ENCODE data around the gene YY2. TPM values are rescaled to one million over a fixed set of nuclear protein-coding genes. Genes with fewer than 3 reads are reported as not detected.
"Not testable (repeated sequence)": the region's sequence is repeated elsewhere in the genome, so short reads cannot be mapped to it uniquely, and the experiment has no call there.

Gene YY2
- total and polyA plus RNA-seq, 4 experiments from 2014 or later: 0.71 to 1.5 (median 1.4) TPM

GRCh38 chrX:21873063-21873775 lies 17.4 kb downstream of the YY2 start:
- ChIA-PET POLR2A (ENCODE audit: partially characterized antibody) (no interaction called here), CTCF (ENCODE audit: partially characterized antibody) (no interaction called here)
- H3K27me3 ChIP-seq (ENCODE audit: insufficient read depth, low read length): no peaks in the 10 kb centered on the region
- Mint-ChIP-seq H3K4me3 (no peak overlapping the region), H3K36me3 (peaks cover 0 to 3% of the 10 kb centered on the region in 2 donors), H3K27ac (no peak overlapping the region), H3K27me3 (no peaks in the 10 kb centered on the region), H3K9me3 (no peaks in the 10 kb centered on the region), H3K4me1 (no peaks in the 10 kb centered on the region)
- no peaks in the 10 kb centered on the region for H3K4me1 ChIP-seq (ENCODE audit: insufficient read depth, low read length)
- H3K4me3 ChIP-seq (ENCODE audit: low read length in 2 of 2): no peak overlapping the region
- no peaks in the 10 kb centered on the region for H3K36me3 ChIP-seq (ENCODE audit: insufficient read depth, low read length)
- H3K9me3 ChIP-seq (ENCODE audit: control insufficient read depth in 1 of 2, low read length in 2 of 2): no peaks in the 10 kb centered on the region
- intact Hi-C loops (cut with micrococcal nuclease): no loop called here
- H3K27ac ChIP-seq (ENCODE audit: low read depth, low read length): no peak overlapping the region
- no peak for DNase-seq

DNA sequence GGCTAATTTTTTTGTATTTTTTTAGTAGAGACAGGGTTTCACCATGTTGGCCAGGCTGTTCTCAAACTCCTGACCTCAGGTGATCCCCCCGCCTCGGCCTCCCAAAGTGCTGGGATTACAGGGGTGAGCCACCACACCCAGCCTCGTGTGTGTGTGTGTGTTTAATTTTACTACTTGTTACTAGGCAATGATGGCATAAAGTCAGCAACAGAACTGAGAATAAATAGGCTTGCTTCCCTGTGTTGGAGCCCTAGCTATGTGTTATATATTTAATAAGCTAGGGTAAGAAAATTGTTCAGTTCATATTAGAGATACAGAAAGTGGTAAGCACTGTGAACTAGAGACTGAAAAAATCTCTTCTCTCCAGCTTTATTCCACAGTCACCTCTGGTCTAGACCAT lies 18.4 kb downstream of the YY2 start:
- H3K4me3 ChIP-seq (ENCODE audit: low read length in 2 of 2); intact Hi-C loops (cut with micrococcal nuclease); H3K27ac ChIP-seq (ENCODE audit: low read depth, low read length); H3K4me1 Mint-ChIP-seq; CTCF ChIA-PET (ENCODE audit: partially characterized antibody); H3K4me3 Mint-ChIP-seq; DNase-seq; H3K27me3 Mint-ChIP-seq; H3K4me1 ChIP-seq (ENCODE audit: insufficient read depth, low read length); H3K27me3 ChIP-seq (ENCODE audit: insufficient read depth, low read length); H3K9me3 Mint-ChIP-seq; H3K9me3 ChIP-seq (ENCODE audit: control insufficient read depth in 1 of 2, low read length in 2 of 2); H3K27ac Mint-ChIP-seq; POLR2A ChIA-PET (ENCODE audit: partially characterized antibody); H3K36me3 Mint-ChIP-seq; H3K36me3 ChIP-seq (ENCODE audit: insufficient read depth, low read length): not testable (repeated sequence)

DNA sequence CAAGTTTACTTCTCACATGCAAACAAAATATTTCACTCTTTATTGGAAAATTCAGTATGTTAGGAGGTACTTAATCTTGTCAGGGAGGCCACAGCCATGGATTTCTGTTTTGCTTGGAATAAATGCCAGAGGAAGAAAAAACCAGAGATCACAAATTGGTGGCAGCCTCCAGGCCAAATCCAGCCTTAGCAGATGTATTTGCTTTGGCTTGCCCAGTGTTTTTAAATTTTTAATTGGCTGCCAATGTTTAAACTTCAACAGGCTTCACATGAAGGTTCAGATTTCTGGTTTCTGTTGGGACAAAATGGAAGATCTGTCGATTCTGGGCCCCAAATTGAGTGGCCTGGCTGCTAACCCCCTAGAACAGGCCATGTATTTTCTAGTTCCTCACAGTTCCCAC lies 19.2 kb downstream of the YY2 start:
- Histone ChIP-seq H3K9me3 (ENCODE audit: control insufficient read depth in 1 of 2, low read length in 2 of 2) (no peaks in the 10 kb centered on the region), H3K4me3 (ENCODE audit: low read length in 2 of 2) (no peak overlapping the region), H3K4me1 (ENCODE audit: insufficient read depth, low read length) (no peaks in the 10 kb centered on the region), H3K36me3 (ENCODE audit: insufficient read depth, low read length) (no peaks in the 10 kb centered on the region), H3K27ac (ENCODE audit: low read depth, low read length) (no peak overlapping the region), H3K27me3 (ENCODE audit: insufficient read depth, low read length) (no peaks in the 10 kb centered on the region)
- DNase-seq: no peak
- peaks cover 0 to 5% of the 10 kb centered on the region in 2 donors for H3K36me3 Mint-ChIP-seq
- intact Hi-C loops (cut with micrococcal nuclease): no loop called here
- ChIA-PET POLR2A (ENCODE audit: partially characterized antibody) (no interaction called here), CTCF (ENCODE audit: partially characterized antibody) (no interaction called here)
- no peaks in the 10 kb centered on the region for H3K27me3 Mint-ChIP-seq
- H3K4me1 Mint-ChIP-seq: no peaks in the 10 kb centered on the region
- no peak overlapping the region for H3K4me3 Mint-ChIP-seq
- no peaks in the 10 kb centered on the region for H3K9me3 Mint-ChIP-seq
- H3K27ac Mint-ChIP-seq: no peak overlapping the region

- H3K4me3 ChIP-seq (ENCODE audit: low read length in 2 of 2): no peak overlapping the region
- Mint-ChIP-seq H3K4me1 (no peaks in the 10 kb centered on the region), H3K9me3 (no peaks in the 10 kb centered on the region), H3K4me3 (no peak overlapping the region), H3K27ac (no peak overlapping the region), H3K36me3 (peaks cover 9 to 21% of the 10 kb centered on the region in 2 donors), H3K27me3 (no peaks in the 10 kb centered on the region)
- no peaks in the 10 kb centered on the region for H3K9me3 ChIP-seq (ENCODE audit: control insufficient read depth in 1 of 2, low read length in 2 of 2)
- ChIA-PET CTCF (ENCODE audit: partially characterized antibody) (no interaction called here), POLR2A (ENCODE audit: partially characterized antibody) (no interaction called here)
- intact Hi-C loops (cut with micrococcal nuclease): no loop called here
- no peak for DNase-seq
- H3K4me1 ChIP-seq (ENCODE audit: insufficient read depth, low read length): no peaks in the 10 kb centered on the region
- no peaks in the 10 kb centered on the region for H3K27me3 ChIP-seq (ENCODE audit: insufficient read depth, low read length)
- H3K36me3 ChIP-seq (ENCODE audit: insufficient read depth, low read length): no peaks in the 10 kb centered on the region
- no peak overlapping the region for H3K27ac ChIP-seq (ENCODE audit: low read depth, low read length)
Measured at GRCh38 chrX:21881881-21882574, 26.2 kb downstream of the YY2 start.

DNA sequence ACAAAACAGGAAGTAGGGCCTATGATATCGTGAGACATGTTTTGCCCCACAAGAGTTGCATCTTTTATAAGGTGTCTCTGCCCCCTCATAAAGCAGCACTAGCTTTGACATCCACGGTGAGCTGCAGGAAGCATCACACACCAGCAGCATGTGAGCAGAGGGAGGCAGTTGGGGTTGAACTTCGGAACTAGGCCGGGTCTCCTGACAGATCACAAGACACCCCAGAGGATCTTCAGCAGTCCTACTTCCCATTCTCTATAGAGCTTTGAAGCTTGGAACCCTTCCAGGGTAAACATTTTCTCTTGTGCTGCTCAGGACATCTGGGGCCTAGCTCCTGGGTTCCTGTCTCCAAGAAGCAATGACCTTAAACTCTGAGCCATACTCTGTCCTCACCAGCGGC lies 27.5 kb downstream of the YY2 start:
- Histone ChIP-seq H3K36me3 (ENCODE audit: insufficient read depth, low read length) (no peaks in the 10 kb centered on the region), H3K27me3 (ENCODE audit: insufficient read depth, low read length) (no peaks in the 10 kb centered on the region), H3K4me1 (ENCODE audit: insufficient read depth, low read length) (no peaks in the 10 kb centered on the region), H3K9me3 (ENCODE audit: control insufficient read depth in 1 of 2, low read length in 2 of 2) (no peaks in the 10 kb centered on the region), H3K4me3 (ENCODE audit: low read length in 2 of 2) (no peak overlapping the region), H3K27ac (ENCODE audit: low read depth, low read length) (no peak overlapping the region)
- ChIA-PET CTCF (ENCODE audit: partially characterized antibody) (no interaction called here), POLR2A (ENCODE audit: partially characterized antibody) (no interaction called here)
- peaks cover 9 to 21% of the 10 kb centered on the region in 2 donors for H3K36me3 Mint-ChIP-seq
- H3K9me3 Mint-ChIP-seq: no peaks in the 10 kb centered on the region
- intact Hi-C loops (cut with micrococcal nuclease): no loop called here
- H3K4me1 Mint-ChIP-seq: no peaks in the 10 kb centered on the region
- no peak for DNase-seq
- no peak overlapping the region for H3K4me3 Mint-ChIP-seq
- H3K27me3 Mint-ChIP-seq: no peaks in the 10 kb centered on the region
- H3K27ac Mint-ChIP-seq: no peak overlapping the region

DNA sequence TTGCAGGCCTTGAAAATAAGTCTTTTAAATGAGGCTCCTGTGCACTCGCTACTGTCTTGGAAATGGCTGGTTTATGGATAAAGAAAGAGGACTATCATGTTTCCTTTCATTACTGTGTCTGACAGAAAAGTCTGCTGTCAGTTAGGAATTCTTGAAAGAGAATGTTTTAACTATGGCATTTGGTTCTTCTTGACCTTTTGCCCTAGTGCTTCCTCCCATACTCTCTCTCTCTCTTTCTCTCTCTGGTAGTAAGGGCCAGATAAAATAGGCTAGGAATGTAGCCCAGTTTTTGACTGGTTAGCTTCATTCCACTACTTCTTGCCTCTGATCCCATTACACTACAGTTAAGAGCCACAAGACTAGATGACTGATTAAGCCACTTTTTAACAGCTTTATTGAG lies 29.8 kb downstream of the YY2 start:
- CTCF ChIA-PET (ENCODE audit: partially characterized antibody): no interaction called here
- Histone ChIP-seq H3K36me3 (ENCODE audit: insufficient read depth, low read length) (no peaks in the 10 kb centered on the region), H3K9me3 (ENCODE audit: control insufficient read depth in 1 of 2, low read length in 2 of 2) (no peaks in the 10 kb centered on the region), H3K4me3 (ENCODE audit: low read length in 2 of 2) (no peak overlapping the region), H3K27me3 (ENCODE audit: insufficient read depth, low read length) (no peaks in the 10 kb centered on the region), H3K27ac (ENCODE audit: low read depth, low read length) (no peak overlapping the region), H3K4me1 (ENCODE audit: insufficient read depth, low read length) (no peaks in the 10 kb centered on the region)
- Mint-ChIP-seq H3K4me3 (no peak overlapping the region), H3K27ac (no peak overlapping the region), H3K36me3 (peaks cover 9 to 14% of the 10 kb centered on the region in 2 donors), H3K9me3 (no peaks in the 10 kb centered on the region), H3K4me1 (no peaks in the 10 kb centered on the region), H3K27me3 (no peaks in the 10 kb centered on the region)
- intact Hi-C loops (cut with micrococcal nuclease): no loop called here
- DNase-seq: no peak
- POLR2A ChIA-PET (ENCODE audit: partially characterized antibody): no interaction called here

DNA sequence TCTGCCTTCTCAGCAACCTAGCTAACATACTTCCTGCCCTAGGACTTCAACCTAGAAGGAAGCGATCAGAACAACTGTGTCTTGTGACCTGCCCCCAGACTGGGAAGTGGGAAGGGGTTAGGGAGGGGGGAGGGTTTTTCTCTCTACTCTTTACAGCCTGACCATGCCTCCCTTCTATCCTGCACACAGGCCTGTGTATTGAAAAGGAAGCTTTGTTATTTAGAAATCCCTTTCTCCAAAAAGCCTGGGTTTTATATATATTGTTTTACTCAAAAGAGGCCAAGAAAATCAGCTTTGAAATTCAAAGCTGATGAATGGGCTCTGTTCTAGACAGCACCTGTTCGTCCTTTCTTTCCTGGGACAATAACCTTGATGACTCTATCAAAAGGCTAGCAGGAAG lies 49.5 kb downstream of the YY2 start:
- peaks cover 2 to 10% of the 10 kb centered on the region in 2 donors for H3K36me3 Mint-ChIP-seq
- H3K9me3 ChIP-seq (ENCODE audit: control insufficient read depth in 1 of 2, low read length in 2 of 2): no peaks in the 10 kb centered on the region
- no peaks in the 10 kb centered on the region for H3K36me3 ChIP-seq (ENCODE audit: insufficient read depth, low read length)
- ChIA-PET POLR2A (ENCODE audit: partially characterized antibody) (interaction anchor here (0.9 kb wide), 1 partner anchor 31 kb away, joined by 3 read pairs; no protein-coding TSS in a partner anchor), CTCF (ENCODE audit: partially characterized antibody) (no interaction called here)
- H3K4me1 ChIP-seq (ENCODE audit: insufficient read depth, low read length): no peaks in the 10 kb centered on the region
- no peak overlapping the region for H3K27ac Mint-ChIP-seq
- no peaks in the 10 kb centered on the region for H3K9me3 Mint-ChIP-seq
- intact Hi-C loops (cut with micrococcal nuclease): no loop called here
- no peaks in the 10 kb centered on the region for H3K27me3 Mint-ChIP-seq
- no peak overlapping the region for H3K4me3 ChIP-seq (ENCODE audit: low read length in 2 of 2)
- no peak for DNase-seq
- no peak overlapping the region for H3K4me3 Mint-ChIP-seq
- H3K27ac ChIP-seq (ENCODE audit: low read depth, low read length): no peak overlapping the region
- no peaks in the 10 kb centered on the region for H3K27me3 ChIP-seq (ENCODE audit: insufficient read depth, low read length)
- no peaks in the 10 kb centered on the region for H3K4me1 Mint-ChIP-seq

Data from CD4-positive, alpha-beta memory T cell (primary cell).